ENCODE measurements around the gene DAAM1. TPM values are rescaled to one million over a fixed set of nuclear protein-coding genes. Genes with fewer than 3 reads are reported as not detected.

The DAAM1 gene
- total and polyA plus RNA-seq, 2 donors from 2014 or later, result 5.3 to 47.8 TPM

- H3K4me3 ChIP-seq (ENCODE audit: low read length in 3 of 3), result no peak overlapping the region
- TF ChIP-seq CTCF (IDR thresholded peaks at IDR 0.05; ENCODE audit: borderline replicate concordance, extremely low read depth, insufficient read depth), result no peak
- peaks cover 0 to 19% (median 14%) of the 10 kb centered on the region in 3 donors for H3K4me1 ChIP-seq (ENCODE audit: control insufficient read depth in 2 of 3, insufficient read depth in 2 of 3, low read depth in 1 of 3, low read length in 3 of 3)
- H3K27me3 ChIP-seq (ENCODE audit: control insufficient read depth, insufficient read depth, low read length), result no peaks in the 10 kb centered on the region
- H3K36me3 ChIP-seq (ENCODE audit: control insufficient read depth in 2 of 3, insufficient read depth in 3 of 3, low read length in 3 of 3), result peaks cover 0 to 27% (median 5%) of the 10 kb centered on the region in 3 donors
- no peaks in the 10 kb centered on the region for H3K9me3 ChIP-seq (ENCODE audit: control insufficient read depth in 2 of 3, insufficient read depth in 1 of 3, low read length in 3 of 3)
- FAIRE-seq, result no peak
- H3K9ac ChIP-seq (ENCODE audit: low read length in 3 of 3), result no peak overlapping the region
- intact Hi-C loops (cut with DNase I), result no loop called here
- DNase-seq, result no peak
- peak overlapping the region in 1 of 2 donors; percentile 14 for H3K27ac ChIP-seq (ENCODE audit: low read depth in 2 of 2, low read length in 2 of 2)
Measured at GRCh38 chr14:59333235-59333634, 144.8 kb downstream of the DAAM1 start.

GRCh38 chr14:59333668-59334067 is 145.2 kb downstream of the DAAM1 start:
- DNase-seq, result peak in 2 of 5 donors; percentile 55 to 83

GRCh38 chr14:59334253-59334652 is 145.8 kb downstream of the DAAM1 start:
- TF ChIP-seq CTCF (IDR thresholded peaks at IDR 0.05; ENCODE audit: borderline replicate concordance, extremely low read depth, insufficient read depth), result no peak

More at GRCh38 chr14:59333668-59334067, 145.2 kb downstream of the DAAM1 start:
- Histone ChIP-seq H3K27ac (ENCODE audit: low read depth in 2 of 2, low read length in 2 of 2) (peak overlapping the region in 1 of 2 donors; percentile 14), H3K27me3 (ENCODE audit: control insufficient read depth, insufficient read depth, low read length) (no peaks in the 10 kb centered on the region), H3K36me3 (ENCODE audit: control insufficient read depth in 2 of 3, insufficient read depth in 3 of 3, low read length in 3 of 3) (peaks cover 0 to 27% (median 5%) of the 10 kb centered on the region in 3 donors), H3K9ac (ENCODE audit: low read length in 3 of 3) (no peak overlapping the region), H3K4me3 (ENCODE audit: low read length in 3 of 3) (no peak overlapping the region), H3K4me1 (ENCODE audit: control insufficient read depth in 2 of 3, insufficient read depth in 2 of 3, low read depth in 1 of 3, low read length in 3 of 3) (peaks cover 0 to 19% (median 14%) of the 10 kb centered on the region in 3 donors), H3K9me3 (ENCODE audit: control insufficient read depth in 2 of 3, insufficient read depth in 1 of 3, low read length in 3 of 3) (no peaks in the 10 kb centered on the region)
- no peak for TF ChIP-seq CTCF (IDR thresholded peaks at IDR 0.05; ENCODE audit: borderline replicate concordance, extremely low read depth, insufficient read depth)
- intact Hi-C loops (cut with DNase I), result no loop called here
- no peak for FAIRE-seq

GRCh38 chr14:59336098-59336497 is 147.6 kb downstream of the DAAM1 start:
- Histone ChIP-seq H3K9me3 (ENCODE audit: control insufficient read depth in 2 of 3, insufficient read depth in 1 of 3, low read length in 3 of 3) (no peaks in the 10 kb centered on the region), H3K27ac (ENCODE audit: low read depth in 2 of 2, low read length in 2 of 2) (peak overlapping the region in 1 of 2 donors; percentile 8), H3K27me3 (ENCODE audit: control insufficient read depth, insufficient read depth, low read length) (no peaks in the 10 kb centered on the region), H3K4me3 (ENCODE audit: low read length in 3 of 3) (no peak overlapping the region), H3K4me1 (ENCODE audit: control insufficient read depth in 2 of 3, insufficient read depth in 2 of 3, low read depth in 1 of 3, low read length in 3 of 3) (peaks cover 0 to 19% (median 14%) of the 10 kb centered on the region in 3 donors), H3K36me3 (ENCODE audit: control insufficient read depth in 2 of 3, insufficient read depth in 3 of 3, low read length in 3 of 3) (peaks cover 0 to 14% (median 5%) of the 10 kb centered on the region in 3 donors), H3K9ac (ENCODE audit: low read length in 3 of 3) (no peak overlapping the region)
- no peak for TF ChIP-seq CTCF (IDR thresholded peaks at IDR 0.05; ENCODE audit: borderline replicate concordance, extremely low read depth, insufficient read depth)
- FAIRE-seq, result no peak
- DNase-seq, result no peak
- intact Hi-C loops (cut with DNase I), result no loop called here

More at GRCh38 chr14:59334253-59334652, 145.8 kb downstream of the DAAM1 start:
- DNase-seq (no peak), FAIRE-seq (no peak)
- no peaks in the 10 kb centered on the region for H3K9me3 ChIP-seq (ENCODE audit: control insufficient read depth in 2 of 3, insufficient read depth in 1 of 3, low read length in 3 of 3)
- peaks cover 0 to 27% (median 5%) of the 10 kb centered on the region in 3 donors for H3K36me3 ChIP-seq (ENCODE audit: control insufficient read depth in 2 of 3, insufficient read depth in 3 of 3, low read length in 3 of 3)
- no peak overlapping the region for H3K27ac ChIP-seq (ENCODE audit: low read depth in 2 of 2, low read length in 2 of 2)
- H3K27me3 ChIP-seq (ENCODE audit: control insufficient read depth, insufficient read depth, low read length), result no peaks in the 10 kb centered on the region
- no peak overlapping the region for H3K9ac ChIP-seq (ENCODE audit: low read length in 3 of 3)
- H3K4me3 ChIP-seq (ENCODE audit: low read length in 3 of 3), result no peak overlapping the region
- peaks cover 0 to 19% (median 14%) of the 10 kb centered on the region in 3 donors for H3K4me1 ChIP-seq (ENCODE audit: control insufficient read depth in 2 of 3, insufficient read depth in 2 of 3, low read depth in 1 of 3, low read length in 3 of 3)
- intact Hi-C loops (cut with DNase I), result no loop called here
